ENCODE measurements around the gene GTF3C4.

The GTF3C4 gene

GRCh38 chr9:132647355-132647754, 22.9 kb upstream of the GTF3C4 start:
- H3K27ac ChIP-seq = no peak overlapping the region
- no peak for DNase-seq (ENCODE audit: low read depth, low spot score)

DNA sequence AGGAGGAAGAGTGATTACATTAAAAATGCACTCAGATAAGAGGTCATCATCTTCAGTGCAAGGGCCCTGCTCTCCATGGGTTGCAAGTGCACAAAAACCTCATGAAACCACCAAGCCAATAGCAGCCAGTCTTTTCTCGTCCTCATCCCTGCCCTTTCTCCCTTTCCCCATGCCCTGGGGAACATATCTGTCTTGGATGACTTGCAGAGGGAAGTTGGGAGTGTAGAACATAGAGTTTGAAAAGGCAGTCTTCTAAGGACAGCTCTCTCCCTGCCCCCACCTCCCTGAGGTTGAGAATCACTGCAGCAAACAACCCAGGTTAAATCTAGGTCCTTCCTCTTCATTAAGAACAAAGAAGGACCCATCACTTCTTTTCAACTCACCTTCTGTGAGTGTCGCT, 22.5 kb upstream of the GTF3C4 start:
- no peak overlapping the region for H3K27ac ChIP-seq
- DNase-seq (ENCODE audit: low read depth, low spot score) = no peak

- no peak for DNase-seq (ENCODE audit: low read depth, low spot score)
- H3K27ac ChIP-seq = no peak overlapping the region
These were observed 22.0 kb upstream of the GTF3C4 start for GRCh38 chr9:132648283-132648682.

- H3K27ac ChIP-seq = no peak overlapping the region
- no peak for DNase-seq (ENCODE audit: low read depth, low spot score)
These were observed 21.6 kb upstream of the GTF3C4 start for GRCh38 chr9:132648685-132649084.

DNA sequence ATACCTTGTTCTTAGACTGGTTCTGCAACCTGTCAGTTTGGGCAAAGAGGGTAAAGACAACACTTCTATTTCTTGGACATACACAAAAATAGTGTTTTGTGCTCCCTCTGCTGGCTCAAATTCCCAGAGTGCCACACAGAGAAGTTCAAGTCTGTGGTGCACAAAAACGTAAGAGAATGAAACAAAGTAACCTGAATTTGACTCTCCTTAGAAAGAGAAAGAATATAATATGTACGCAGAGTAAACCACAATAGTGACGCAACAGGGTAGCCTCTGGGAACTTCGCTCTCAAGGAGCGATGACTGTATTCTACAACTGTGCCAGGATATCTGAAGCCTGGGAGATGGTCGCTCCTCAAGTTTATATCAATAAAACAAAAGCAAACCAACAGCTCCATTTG, 19.0 kb upstream of the GTF3C4 start:
- no peak overlapping the region for H3K27ac ChIP-seq
- DNase-seq (ENCODE audit: low read depth, low spot score) = no peak

GRCh38 chr9:132656299-132656698, 14.0 kb upstream of the GTF3C4 start:
- H3K27ac ChIP-seq = no peak overlapping the region
- no peak for DNase-seq (ENCODE audit: low read depth, low spot score)

- no peak overlapping the region for H3K27ac ChIP-seq
- DNase-seq (ENCODE audit: low read depth, low spot score) = no peak
These were observed 7.9 kb upstream of the GTF3C4 start for GRCh38 chr9:132662152-132662945.

DNA sequence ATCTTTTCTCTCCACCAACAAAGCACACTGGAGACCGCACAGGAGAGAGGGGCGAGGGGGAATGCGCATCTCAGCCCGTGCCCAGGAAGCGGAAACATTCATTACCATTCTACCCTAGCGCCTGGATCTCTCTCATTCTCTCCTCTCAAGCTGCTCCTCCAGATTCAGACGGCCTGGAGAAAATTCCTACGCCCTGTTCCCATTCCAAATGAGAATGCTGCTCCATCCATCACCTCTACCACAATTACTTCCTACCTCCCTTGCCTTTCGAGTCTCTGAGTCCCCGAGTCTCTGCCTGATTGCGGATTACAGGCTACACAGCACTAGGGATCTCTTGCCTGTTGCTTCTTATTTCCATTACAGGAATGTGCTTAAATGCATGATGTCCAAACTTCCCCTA, 7.1 kb upstream of the GTF3C4 start:
- no peak for DNase-seq (ENCODE audit: low read depth, low spot score)
- no peak overlapping the region for H3K27ac ChIP-seq

DNA sequence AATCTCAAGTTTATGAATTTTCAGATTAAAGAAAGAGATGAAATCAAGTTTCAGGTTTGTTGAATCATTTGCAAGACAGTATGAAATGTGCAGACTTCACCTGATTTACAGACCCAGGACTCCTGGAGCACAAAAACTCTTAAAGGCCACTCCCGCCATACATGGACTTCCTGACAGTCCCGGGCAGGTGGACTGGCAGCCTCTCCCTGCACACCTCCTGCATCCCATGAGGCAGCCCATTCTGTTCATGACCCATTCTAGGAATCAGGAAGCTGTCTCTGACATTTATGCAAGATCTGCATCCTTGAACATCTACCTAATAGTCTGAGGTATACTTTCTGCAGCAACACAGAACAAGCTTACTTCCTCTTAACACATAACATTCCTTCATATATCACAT, 6.4 kb upstream of the GTF3C4 start:
- H3K27ac ChIP-seq = no peak overlapping the region
- DNase-seq (ENCODE audit: low read depth, low spot score) = no peak

- H3K27ac ChIP-seq = peak overlapping the region; percentile 97
- DNase-seq (ENCODE audit: low read depth, low spot score) = no peak
These were observed 956 bp upstream of the GTF3C4 start for GRCh38 chr9:132669319-132669697.

GRCh38 chr9:132669698-132670456, 387 bp upstream of the GTF3C4 start, which contains the start of gene DDX31:
DDX31 (minus strand) TSS chr9:132669983; CDS start chr9:132669934, 49 bp downstream.
- no peak for DNase-seq (ENCODE audit: low read depth, low spot score)
- peak within 1 kb of the TSS; percentile 97 for H3K27ac ChIP-seq

GRCh38 chr9:132671620-132672412, 1.6 kb downstream of the GTF3C4 start:
- peak overlapping the region; percentile 97 for H3K27ac ChIP-seq
- DNase-seq (ENCODE audit: low read depth, low spot score) = no peak

DNA sequence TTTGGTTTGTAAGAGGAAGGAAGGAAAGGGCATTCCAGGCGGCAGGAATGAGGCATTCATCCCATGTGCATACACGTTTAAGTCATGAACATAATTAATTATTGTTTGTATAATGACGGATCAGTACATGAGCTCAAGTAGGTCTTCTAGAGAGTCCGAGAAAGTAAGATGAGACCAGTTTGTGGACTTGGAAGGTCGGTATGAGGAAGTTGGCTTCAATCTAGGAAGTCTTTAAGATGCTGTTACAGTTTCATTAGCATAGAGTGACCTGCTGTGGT, 2.1 kb downstream of the GTF3C4 start:
- no peak for DNase-seq (ENCODE audit: low read depth, low spot score)
- H3K27ac ChIP-seq = peak overlapping the region; percentile 97

DNA sequence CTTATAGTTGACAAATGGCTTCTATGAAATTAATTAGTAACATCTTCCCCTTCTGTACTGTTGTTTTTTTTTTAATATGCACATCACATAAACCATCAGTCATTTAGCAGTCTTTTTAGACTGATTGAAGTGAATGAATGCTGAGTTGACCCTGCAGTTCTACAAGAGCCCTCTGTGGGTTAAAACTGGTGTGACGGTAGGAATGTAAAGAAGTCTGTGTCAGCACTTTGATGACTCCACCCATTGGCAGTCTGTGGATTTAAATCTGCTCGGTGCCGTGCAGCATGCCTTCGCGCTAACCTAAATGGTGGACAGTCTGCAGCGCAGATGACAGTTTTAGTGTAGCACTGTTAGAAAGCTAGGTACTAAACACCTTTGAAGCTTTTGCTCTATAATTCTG, 3.1 kb downstream of the GTF3C4 start:
- H3K27ac ChIP-seq = peak overlapping the region; percentile 97
- no peak for DNase-seq (ENCODE audit: low read depth, low spot score)

- H3K27ac ChIP-seq = no peak overlapping the region
- DNase-seq (ENCODE audit: low read depth, low spot score) = no peak
These were observed 4.2 kb downstream of the GTF3C4 start for GRCh38 chr9:132674485-132674884.

GRCh38 chr9:132677976-132678375, 7.7 kb downstream of the GTF3C4 start:
- no peak overlapping the region for H3K27ac ChIP-seq
- no peak for DNase-seq (ENCODE audit: low read depth, low spot score)

DNA sequence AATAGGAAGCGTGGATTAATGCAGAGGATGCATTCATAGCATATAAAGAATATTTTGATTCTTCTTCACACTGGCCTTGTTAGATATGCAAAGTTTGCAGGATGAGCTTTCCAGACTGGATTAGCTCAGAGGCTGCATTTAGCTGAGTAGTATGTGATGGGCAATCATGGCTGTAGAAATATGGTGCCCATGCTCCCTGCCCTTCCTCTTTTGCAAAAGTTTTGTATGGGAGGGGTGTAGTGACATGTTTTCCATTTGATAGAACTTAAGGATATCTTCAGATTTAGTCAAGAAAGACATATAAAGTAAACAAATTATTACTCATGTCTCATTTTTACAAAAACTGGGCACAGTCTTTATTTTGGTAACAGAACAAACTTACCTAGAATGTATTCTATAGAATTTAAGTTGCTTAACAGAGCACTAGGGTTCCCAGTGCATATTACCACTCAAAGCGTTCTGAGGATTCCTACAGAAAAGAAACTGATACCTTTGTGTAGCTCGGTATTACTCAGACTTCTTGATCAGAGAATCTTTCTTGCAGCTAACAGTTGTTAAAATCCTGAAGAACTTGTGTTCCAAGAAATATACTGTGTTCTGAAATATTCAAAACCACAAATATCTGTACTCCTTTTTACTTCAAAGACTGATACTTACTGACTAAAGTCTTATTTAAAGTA, 9.8 kb downstream of the GTF3C4 start:
- no peak for DNase-seq (ENCODE audit: low read depth, low spot score)
- no peak overlapping the region for H3K27ac ChIP-seq

DNA sequence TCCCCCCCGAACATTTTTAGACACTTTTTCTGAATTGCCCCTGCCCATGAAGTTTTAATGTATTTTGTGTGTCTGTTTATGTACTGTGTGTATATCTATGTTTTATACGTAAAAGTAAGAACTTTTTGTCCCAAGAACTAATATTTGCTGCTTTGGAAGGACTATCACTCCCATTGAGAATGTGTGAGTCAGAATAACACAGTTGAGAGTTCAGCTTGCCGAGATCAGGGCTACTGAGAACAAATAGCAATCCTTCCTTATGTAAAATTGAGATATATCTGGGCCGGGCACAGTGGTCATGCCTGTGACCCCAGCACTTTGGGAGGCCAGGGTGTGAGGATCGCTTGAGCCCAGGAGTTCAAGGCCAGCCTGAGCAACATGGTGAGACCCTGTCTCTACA, 11.3 kb downstream of the GTF3C4 start:
- DNase-seq (ENCODE audit: low read depth, low spot score) = no peak
- H3K27ac ChIP-seq = no peak overlapping the region

DNA sequence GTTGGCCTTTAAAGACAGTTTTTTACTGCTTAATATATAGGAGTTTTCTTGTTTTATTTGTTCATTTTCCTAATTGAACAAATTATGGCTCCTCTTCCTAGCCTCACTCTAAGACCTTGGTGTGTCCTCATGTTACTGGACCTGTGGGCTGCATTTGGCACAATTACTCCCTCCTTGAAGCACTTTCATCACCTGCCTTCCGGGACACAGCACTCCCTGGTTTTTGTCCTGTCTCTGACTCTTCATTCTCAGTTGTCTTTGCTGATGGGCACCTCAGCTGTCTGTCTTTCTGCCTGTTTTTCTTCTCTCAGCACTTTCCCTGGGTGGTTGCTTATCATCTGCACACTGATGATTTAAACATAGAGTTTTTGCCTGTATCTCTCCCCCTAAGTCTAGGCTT, 13.6 kb downstream of the GTF3C4 start:
- DNase-seq (ENCODE audit: low read depth, low spot score) = no peak
- no peak overlapping the region for H3K27ac ChIP-seq

DNA sequence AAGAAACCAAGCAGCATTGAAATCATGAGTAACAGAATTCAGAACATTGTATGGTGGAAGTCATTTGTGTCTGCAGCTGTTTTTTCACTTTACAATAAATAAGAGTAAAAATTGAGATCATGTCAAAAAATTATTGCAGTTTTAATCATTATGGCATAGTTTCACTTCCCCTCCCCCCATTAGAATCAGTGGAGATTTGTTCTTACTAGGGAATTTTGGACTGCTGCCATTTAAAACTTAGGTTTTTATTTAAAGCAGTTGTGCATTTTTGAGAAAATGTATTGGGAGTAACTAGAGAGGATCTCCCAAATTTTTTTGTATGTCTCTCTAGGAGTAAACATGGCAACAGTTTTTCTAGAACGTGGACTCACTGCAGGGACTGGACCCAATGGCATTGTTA, 20.4 kb downstream of the GTF3C4 start:
- H3K27ac ChIP-seq = no peak overlapping the region
- DNase-seq (ENCODE audit: low read depth, low spot score) = no peak

GRCh38 chr9:132694144-132694543, 23.9 kb downstream of the GTF3C4 start:
- H3K27ac ChIP-seq = no peak overlapping the region
- no peak for DNase-seq (ENCODE audit: low read depth, low spot score)

All from epithelial cell of prostate (primary cell).